OCI-LY7 (cell line): Measurements from ENCODE around the gene PTPN14. TPM values are rescaled to one million over a fixed set of nuclear protein-coding genes. Genes with fewer than 3 reads are reported as not detected.
"Not testable (repeated sequence)": the region's sequence is repeated elsewhere in the genome, so short reads cannot be mapped to it uniquely, and the experiment has no call there.

Experiments used
- BruUV-seq: library from RNA; stranded (reverse); fragments of 400-500 nt; replicated peaks from 2 replicates; lab custom pipeline; 2021; lab: Mats Ljungman, UMichigan
- CTCF ChIA-PET: fragments of 300-600 bp; sonication (Branson Sonifier 250); formaldehyde crosslinking; loops from one replicate; lab custom pipeline; 2022; ENCODE audit warnings: antibody characterized with exemption; ENCODE audit not compliant: unreplicated experiment; lab: Charles Lee
- POLR2A ChIA-PET: fragments of 300-600 bp; sonication (Branson Sonifier 250); formaldehyde crosslinking; loops from one replicate; lab custom pipeline; 2022; ENCODE audit warnings: antibody characterized with exemption; lab: Charles Lee
- DNase-seq: peaks from one replicate; pipeline ENCODE4 v3.0.0-alpha.2; 2015; ENCODE audit warnings: low spot score
- H2AFZ ChIP-seq: fragments of 200-600 bp; sonication (generic), shearing (Covaris generic); 2 replicates; pipeline ENCODE4 v1.6.1; 2014; ENCODE audit warnings: mild to moderate bottlenecking, antibody characterized with exemption, low read length, moderate library complexity
- H3K27ac ChIP-seq: fragments of 200-600 bp; sonication (generic); 2 replicates; pipeline ENCODE4 v1.5.1; 2014; ENCODE audit warnings: mixed run types, low read depth, mild to moderate bottlenecking, moderate library complexity, low read length, inconsistent platforms; ENCODE audit not compliant: poor library complexity, severe bottlenecking
- H3K36me3 ChIP-seq: fragments of 200-600 bp; sonication (generic); 2 replicates; pipeline ENCODE4 v1.6.1; 2014; ENCODE audit warnings: mild to moderate bottlenecking, antibody characterized with exemption, low read length, moderate library complexity, mixed read lengths; ENCODE audit not compliant: insufficient read depth
- H3K4me1 ChIP-seq: fragments of 200-600 bp; sonication (generic); 2 replicates; pipeline ENCODE4 v1.5.1; 2014; ENCODE audit warnings: mild to moderate bottlenecking, low read length; ENCODE audit not compliant: insufficient read depth, poor library complexity, severe bottlenecking
- H3K4me2 ChIP-seq: fragments of 200-600 bp; sonication (generic); 2 replicates; pipeline ENCODE4 v1.6.1; 2014; ENCODE audit warnings: mild to moderate bottlenecking, low read length
- H3K4me3 ChIP-seq: fragments of 200-600 bp; sonication (generic); 2 replicates; pipeline ENCODE4 v1.5.1; 2014; ENCODE audit warnings: mild to moderate bottlenecking, low read depth, low read length; ENCODE audit not compliant: poor library complexity, severe bottlenecking
- H3K79me2 ChIP-seq: fragments of 200-600 bp; sonication (generic); 2 replicates; pipeline ENCODE4 v1.6.1; 2016; ENCODE audit warnings: low read depth, mild to moderate bottlenecking, low read length, moderate library complexity, mixed read lengths; ENCODE audit not compliant: insufficient read depth
- H3K9me2 ChIP-seq: fragments of 200-600 bp; sonication (generic); 2 replicates; pipeline ENCODE4 v1.6.1; 2016; ENCODE audit warnings: mild to moderate bottlenecking, low read length, mixed read lengths; ENCODE audit not compliant: insufficient read depth
- H3K9me3 ChIP-seq: fragments of 200-600 bp; sonication (generic); 2 replicates; pipeline ENCODE4 v1.6.1; 2014; ENCODE audit warnings: mild to moderate bottlenecking, mixed run types, low read length, mixed read lengths
- H4K20me1 ChIP-seq: fragments of 200-600 bp; sonication (generic); 2 replicates; pipeline ENCODE4 v1.6.1; 2014; ENCODE audit warnings: mild to moderate bottlenecking, antibody characterized with exemption, low read length, moderate library complexity, mixed read lengths; ENCODE audit not compliant: insufficient read depth
- EZH2phosphoT487 ChIP-seq: fragments of 200-600 bp; sonication (generic); IDR thresholded peaks from 2 replicates; pipeline ENCODE4 v1.6.1; 2018; ENCODE audit warnings: low read depth, borderline replicate concordance, mild to moderate bottlenecking, mixed run types, antibody characterized with exemption, low read length, moderate library complexity, mixed read lengths
- intact Hi-C: fragments of 100-400 bp; cut with micrococcal nuclease; formaldehyde crosslinking; loops from one replicate; pipeline ENCODE4 v1.10.0; 2022; ENCODE audit not compliant: unreplicated experiment
- total RNA-seq, 2 experiments: library from RNA; depleted of rRNA in 1 of 2; stranded (reverse); fragments of >200 nt in 1 of 2; shearing (Covaris generic) in 1 of 2; gene quantifications; 2 replicates each; pipeline ENCODE4 v1.2.3, GENCODE V29; 2014 to 2022
- TF ChIP-seq, protein P1 (sequence below): fragments of 200-600 bp; sonication (generic); conservative IDR thresholded peaks from 2 replicates; pipeline ENCODE4 v1.5.1; 2014; ENCODE audit warnings: mild to moderate bottlenecking, antibody characterized with exemption, low read length, moderate library complexity, mixed read lengths

PTPN14 gene
- total RNA-seq, 2 experiments from 2014 or later = not detected

DNA sequence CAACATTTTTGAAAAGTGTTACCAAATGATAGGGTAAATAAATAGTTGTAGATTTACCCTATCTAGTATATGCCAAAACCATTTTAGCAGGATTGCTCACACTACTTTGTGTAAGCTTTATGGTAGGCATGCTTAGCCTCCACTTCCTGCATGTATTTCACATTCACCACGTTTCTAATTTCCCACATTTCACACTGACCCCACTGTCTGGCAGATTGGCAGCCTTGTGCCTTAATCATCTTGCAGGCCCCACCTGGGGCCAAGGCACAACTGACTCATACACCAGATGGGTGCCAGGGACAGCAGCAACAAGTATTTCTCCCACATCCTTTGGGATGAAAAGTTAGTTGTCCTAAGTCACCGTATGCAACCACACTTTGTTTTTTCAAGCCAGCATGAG, 30.4 kb upstream of the PTPN14 start:
- no peak for TF ChIP-seq EZH2phosphoT487
- TF ChIP-seq, protein P1, sequence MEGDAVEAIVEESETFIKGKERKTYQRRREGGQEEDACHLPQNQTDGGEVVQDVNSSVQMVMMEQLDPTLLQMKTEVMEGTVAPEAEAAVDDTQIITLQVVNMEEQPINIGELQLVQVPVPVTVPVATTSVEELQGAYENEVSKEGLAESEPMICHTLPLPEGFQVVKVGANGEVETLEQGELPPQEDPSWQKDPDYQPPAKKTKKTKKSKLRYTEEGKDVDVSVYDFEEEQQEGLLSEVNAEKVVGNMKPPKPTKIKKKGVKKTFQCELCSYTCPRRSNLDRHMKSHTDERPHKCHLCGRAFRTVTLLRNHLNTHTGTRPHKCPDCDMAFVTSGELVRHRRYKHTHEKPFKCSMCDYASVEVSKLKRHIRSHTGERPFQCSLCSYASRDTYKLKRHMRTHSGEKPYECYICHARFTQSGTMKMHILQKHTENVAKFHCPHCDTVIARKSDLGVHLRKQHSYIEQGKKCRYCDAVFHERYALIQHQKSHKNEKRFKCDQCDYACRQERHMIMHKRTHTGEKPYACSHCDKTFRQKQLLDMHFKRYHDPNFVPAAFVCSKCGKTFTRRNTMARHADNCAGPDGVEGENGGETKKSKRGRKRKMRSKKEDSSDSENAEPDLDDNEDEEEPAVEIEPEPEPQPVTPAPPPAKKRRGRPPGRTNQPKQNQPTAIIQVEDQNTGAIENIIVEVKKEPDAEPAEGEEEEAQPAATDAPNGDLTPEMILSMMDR = no peak
- ChIA-PET POLR2A (interaction anchor here (0.5 to 1.8 kb wide), 5 partner anchors 10 to 459 kb away, joined by 3 to 4 read pairs (median 3); no protein-coding TSS in a partner anchor), CTCF (no interaction called here)
- Histone ChIP-seq H3K9me3 (no peaks in the 10 kb centered on the region), H3K4me3 (no peak overlapping the region), H4K20me1 (no peaks in the 10 kb centered on the region), H3K9me2 (no peaks in the 10 kb centered on the region), H3K4me2 (no peak overlapping the region), H3K4me1 (peaks cover 3% of the 10 kb centered on the region), H3K79me2 (no peaks in the 10 kb centered on the region), H3K27ac (no peak overlapping the region), H2AFZ (no peak overlapping the region), H3K36me3 (no peaks in the 10 kb centered on the region)
- BruUV-seq = no TSS peak
- DNase-seq = no peak
- intact Hi-C loops = no loop called here

DNA sequence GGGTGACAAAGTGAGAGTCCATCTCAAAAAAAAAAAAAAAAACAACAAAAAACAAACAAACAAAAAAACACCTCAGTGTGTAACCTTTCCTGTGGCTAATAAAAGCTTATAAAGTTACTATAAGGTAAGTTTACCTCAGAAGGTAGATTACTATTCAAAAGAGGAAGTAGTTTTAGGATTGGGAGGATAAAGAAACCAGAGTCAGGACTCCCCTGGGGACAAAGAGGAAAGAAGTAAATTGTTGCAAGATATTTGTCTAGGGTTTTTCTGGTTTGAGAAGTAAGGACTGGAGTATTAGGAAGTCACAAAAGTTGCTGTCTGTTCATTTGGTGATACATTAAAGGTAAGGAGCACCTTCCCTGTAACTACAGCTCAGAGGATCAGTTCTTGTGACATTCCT, 27.8 kb upstream of the PTPN14 start:
- Histone ChIP-seq H3K36me3 (no peaks in the 10 kb centered on the region), H3K9me2 (no peaks in the 10 kb centered on the region), H3K4me3 (no peak overlapping the region), H3K4me1 (peaks cover 3% of the 10 kb centered on the region), H4K20me1 (no peaks in the 10 kb centered on the region), H3K79me2 (no peaks in the 10 kb centered on the region), H3K9me3 (no peaks in the 10 kb centered on the region), H3K4me2 (no peak overlapping the region), H2AFZ (no peak overlapping the region), H3K27ac (no peak overlapping the region)
- TF ChIP-seq, protein P1 = no peak
- no peak for TF ChIP-seq EZH2phosphoT487
- ChIA-PET POLR2A (interaction anchor here (1.0 to 1.1 kb wide), 2 partner anchors 14 to 17 kb away, joined by 3 to 8 read pairs; no protein-coding TSS in a partner anchor), CTCF (no interaction called here)
- intact Hi-C loops = no loop called here
- BruUV-seq = no TSS peak
- DNase-seq = peak; percentile 13

DNA sequence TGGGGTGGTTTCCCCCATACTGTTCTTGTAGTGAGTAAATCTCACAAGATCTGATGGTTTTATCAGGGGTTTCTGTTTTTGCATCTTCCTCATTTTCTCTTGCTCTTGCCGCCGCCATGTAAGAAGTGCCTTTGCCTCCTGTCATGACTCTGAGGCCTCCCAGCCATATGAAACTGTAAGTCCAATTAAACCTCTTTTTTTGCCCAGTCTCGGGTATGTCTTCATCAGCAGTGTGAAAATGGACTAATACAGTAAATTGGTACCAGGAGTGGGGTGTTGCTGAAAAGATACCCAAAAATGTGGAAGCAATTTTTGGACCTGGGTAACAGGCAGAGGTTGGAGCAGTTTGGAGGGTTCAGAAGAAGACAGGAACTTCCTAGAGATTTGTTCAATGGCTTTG, 24.7 kb upstream of the PTPN14 start:
- DNase-seq, H3K4me1 ChIP-seq, H3K9me3 ChIP-seq, H2AFZ ChIP-seq, BruUV-seq, intact Hi-C loops, H3K79me2 ChIP-seq, H3K9me2 ChIP-seq, POLR2A ChIA-PET, H3K27ac ChIP-seq, H3K4me2 ChIP-seq, H3K4me3 ChIP-seq, CTCF ChIA-PET, H3K36me3 ChIP-seq, H4K20me1 ChIP-seq: not testable (repeated sequence)
